HUDEP-2 (cell line): ENCODE data around the gene PHLDB1.

Source experiments
- DNase-seq, 76 experiments: peaks; one replicate each; lab custom pipeline; 2025; ENCODE audit not compliant: unreplicated experiment in 76 of 76; lab: John Stamatoyannopoulos, UW

Gene PHLDB1

GRCh38 chr11:118657238-118657637, 49.8 kb downstream of the PHLDB1 start:
- no peak for DNase-seq

- DNase-seq, result no peak
These were observed 50.5 kb downstream of the PHLDB1 start for GRCh38 chr11:118657709-118658428.

- DNase-seq, result peak in 1 of 76 experiments; percentile 6
These were observed 51.3 kb downstream of the PHLDB1 start for GRCh38 chr11:118658429-118659313.

- peak in 73 of 76 experiments; percentile 14 to 89 (median 72) for DNase-seq
These were observed 52.0 kb downstream of the PHLDB1 start for GRCh38 chr11:118659314-118659952.

- no peak for DNase-seq
These were observed 52.7 kb downstream of the PHLDB1 start for GRCh38 chr11:118659953-118660680.

- DNase-seq, result no peak
These were observed 53.4 kb downstream of the PHLDB1 start for GRCh38 chr11:118660681-118661424.

- no peak for DNase-seq
These were observed 54.2 kb downstream of the PHLDB1 start for GRCh38 chr11:118661425-118662301.

GRCh38 chr11:118662401-118663271, 55.2 kb downstream of the PHLDB1 start:
- no peak for DNase-seq

GRCh38 chr11:118663381-118663780, 56.0 kb downstream of the PHLDB1 start:
- no peak for DNase-seq

GRCh38 chr11:118663902-118664301, 56.5 kb downstream of the PHLDB1 start:
- DNase-seq, result no peak

GRCh38 chr11:118666371-118666770, 59.0 kb downstream of the PHLDB1 start:
- DNase-seq, result no peak

GRCh38 chr11:118670063-118670462, 62.6 kb downstream of the PHLDB1 start:
- DNase-seq, result no peak

- no peak for DNase-seq
These were observed 63.8 kb downstream of the PHLDB1 start for GRCh38 chr11:118671254-118671653.

GRCh38 chr11:118672846-118673245, 65.4 kb downstream of the PHLDB1 start:
- peak in 7 of 76 experiments; percentile 5 to 20 (median 11) for DNase-seq

GRCh38 chr11:118673361-118674081, 66.1 kb downstream of the PHLDB1 start:
- DNase-seq, result no peak

- DNase-seq, result no peak
These were observed 66.6 kb downstream of the PHLDB1 start for GRCh38 chr11:118674082-118674435.

GRCh38 chr11:118677977-118678376, 70.6 kb downstream of the PHLDB1 start:
- no peak for DNase-seq
